Coronary artery (tissue), 2 donors: Measurements from ENCODE around the gene SBSN.

Experiments
- DNase-seq: peaks from one replicate; pipeline ENCODE4 v3.0.0-alpha.2; 2017; ENCODE audit warnings: low spot score
- H3K27ac ChIP-seq, 2 donors: fragments of 200-600 bp; sonication (generic); one replicate each; pipeline ENCODE4 v1.5.1; 2016 to 2019
- H3K4me3 ChIP-seq: fragments of 200-600 bp; sonication (generic); 2 replicates; pipeline ENCODE4 v1.5.1; 2016; ENCODE audit warnings: mild to moderate bottlenecking, moderate library complexity
- TF ChIP-seq, protein P1 (sequence below): fragments of 200-600 bp; sonication (generic); IDR thresholded peaks from one replicate; pipeline ENCODE4 v1.5.1; 2019; ENCODE audit warnings: antibody characterized with exemption

SBSN gene

DNA sequence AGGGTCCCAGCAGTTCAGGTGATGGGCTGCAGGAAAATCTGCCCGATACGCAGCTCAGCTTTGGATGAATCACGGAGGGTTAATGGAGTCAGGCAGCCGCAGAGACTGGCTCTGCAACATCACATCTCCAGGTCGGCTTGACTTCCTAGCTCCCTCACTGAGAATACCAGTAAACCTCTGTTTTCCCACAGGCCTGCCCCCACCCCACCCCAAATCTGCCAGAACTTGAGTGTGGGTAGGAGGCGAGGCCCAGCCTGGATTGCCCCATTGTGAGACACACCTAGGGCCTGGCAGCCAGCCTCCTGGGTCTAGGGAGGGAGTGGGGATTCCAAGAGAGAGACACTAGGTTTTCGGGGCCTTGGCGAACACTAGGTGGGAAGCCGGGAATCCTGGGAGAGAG lies 34.1 kb downstream of the SBSN start:
- TF ChIP-seq, protein P1, sequence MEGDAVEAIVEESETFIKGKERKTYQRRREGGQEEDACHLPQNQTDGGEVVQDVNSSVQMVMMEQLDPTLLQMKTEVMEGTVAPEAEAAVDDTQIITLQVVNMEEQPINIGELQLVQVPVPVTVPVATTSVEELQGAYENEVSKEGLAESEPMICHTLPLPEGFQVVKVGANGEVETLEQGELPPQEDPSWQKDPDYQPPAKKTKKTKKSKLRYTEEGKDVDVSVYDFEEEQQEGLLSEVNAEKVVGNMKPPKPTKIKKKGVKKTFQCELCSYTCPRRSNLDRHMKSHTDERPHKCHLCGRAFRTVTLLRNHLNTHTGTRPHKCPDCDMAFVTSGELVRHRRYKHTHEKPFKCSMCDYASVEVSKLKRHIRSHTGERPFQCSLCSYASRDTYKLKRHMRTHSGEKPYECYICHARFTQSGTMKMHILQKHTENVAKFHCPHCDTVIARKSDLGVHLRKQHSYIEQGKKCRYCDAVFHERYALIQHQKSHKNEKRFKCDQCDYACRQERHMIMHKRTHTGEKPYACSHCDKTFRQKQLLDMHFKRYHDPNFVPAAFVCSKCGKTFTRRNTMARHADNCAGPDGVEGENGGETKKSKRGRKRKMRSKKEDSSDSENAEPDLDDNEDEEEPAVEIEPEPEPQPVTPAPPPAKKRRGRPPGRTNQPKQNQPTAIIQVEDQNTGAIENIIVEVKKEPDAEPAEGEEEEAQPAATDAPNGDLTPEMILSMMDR = no peak
- no peak overlapping the region for H3K4me3 ChIP-seq
- no peak for DNase-seq
- no peak overlapping the region for H3K27ac ChIP-seq

DNA sequence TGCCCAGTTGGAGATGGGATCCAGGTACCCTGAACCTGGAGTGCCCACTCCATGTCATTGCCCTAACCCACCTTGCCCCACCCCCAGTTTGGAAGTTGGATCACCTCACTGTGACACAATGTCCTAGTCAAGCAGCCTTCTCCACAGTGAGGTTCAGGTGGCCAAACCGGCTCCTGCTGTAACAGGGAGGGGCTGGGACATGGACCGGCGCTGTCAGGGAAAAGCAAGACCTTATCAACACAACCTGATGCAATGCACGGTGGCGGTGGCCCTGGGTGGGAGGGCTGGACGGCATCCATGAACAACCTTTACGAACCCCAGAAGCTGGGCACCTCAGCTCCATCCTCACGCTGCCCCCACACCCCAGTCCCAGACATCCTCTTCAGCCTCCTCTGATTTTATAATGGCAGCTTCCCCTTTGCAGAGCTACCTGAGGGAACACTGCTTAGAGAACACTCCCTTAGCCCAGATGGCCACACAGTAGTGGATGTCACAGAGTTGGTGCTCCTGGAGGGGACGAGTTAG lies 36.2 kb downstream of the SBSN start:
- TF ChIP-seq, protein P1 = no peak

DNA sequence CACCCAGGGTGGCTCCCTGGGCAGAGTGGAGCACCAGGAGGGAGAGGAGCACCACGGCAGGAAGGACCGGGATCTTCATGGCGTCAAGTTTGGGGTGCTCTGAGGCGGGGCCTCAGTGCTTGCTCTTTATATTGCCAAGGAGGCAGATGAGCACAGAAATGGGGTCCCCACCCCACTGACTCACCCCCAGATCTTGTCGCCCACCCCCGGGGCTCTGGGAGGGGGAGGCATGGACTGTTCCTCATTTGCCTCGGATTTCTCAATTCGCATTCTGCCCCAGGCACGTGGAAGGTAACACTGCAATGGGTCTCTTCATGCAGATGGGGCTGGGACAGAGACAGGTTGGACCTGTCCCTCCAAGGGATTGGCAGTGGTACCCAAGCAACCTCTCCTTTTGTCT lies 37.7 kb downstream of the SBSN start, which contains the start of gene KRTDAP:
Gene KRTDAP, minus strand, starts transcription at position 101 of the 400 bp plus-strand sequence. Its CDS starts 22 bp downstream, at position 79.
- Histone ChIP-seq H3K4me3 (no peak within 1 kb of the TSS), H3K27ac (no peak within 1 kb of the TSS)
- TF ChIP-seq, protein P1 = no peak
- no peak for DNase-seq

More for the DNA sequence above, 36.2 kb downstream of the SBSN start:
- Histone ChIP-seq H3K4me3 (no peak overlapping the region), H3K27ac (no peak overlapping the region)
- DNase-seq = no peak

DNA sequence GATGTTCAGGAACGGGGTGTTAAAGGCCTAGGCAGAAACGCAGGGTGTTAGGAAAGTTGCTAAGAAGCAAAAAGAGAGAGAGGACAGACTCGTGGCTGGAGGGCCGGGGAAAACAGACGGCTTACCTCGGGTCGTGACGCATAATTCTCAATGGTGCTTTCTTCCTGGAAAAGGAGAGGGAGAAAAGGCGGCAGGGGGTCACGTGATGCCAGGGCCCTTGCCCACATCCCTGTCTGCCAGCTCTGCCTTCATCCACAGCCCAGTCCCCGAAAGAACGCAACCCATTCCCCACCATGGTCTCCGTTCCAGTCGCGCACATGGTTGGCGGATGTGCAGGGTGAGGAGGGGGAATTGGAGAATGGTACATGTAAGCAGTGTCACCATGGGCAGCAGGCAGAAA lies 39.4 kb downstream of the SBSN start:
- H3K4me3 ChIP-seq = no peak overlapping the region
- TF ChIP-seq, protein P1 = no peak
- H3K27ac ChIP-seq = no peak overlapping the region
- no peak for DNase-seq

DNA sequence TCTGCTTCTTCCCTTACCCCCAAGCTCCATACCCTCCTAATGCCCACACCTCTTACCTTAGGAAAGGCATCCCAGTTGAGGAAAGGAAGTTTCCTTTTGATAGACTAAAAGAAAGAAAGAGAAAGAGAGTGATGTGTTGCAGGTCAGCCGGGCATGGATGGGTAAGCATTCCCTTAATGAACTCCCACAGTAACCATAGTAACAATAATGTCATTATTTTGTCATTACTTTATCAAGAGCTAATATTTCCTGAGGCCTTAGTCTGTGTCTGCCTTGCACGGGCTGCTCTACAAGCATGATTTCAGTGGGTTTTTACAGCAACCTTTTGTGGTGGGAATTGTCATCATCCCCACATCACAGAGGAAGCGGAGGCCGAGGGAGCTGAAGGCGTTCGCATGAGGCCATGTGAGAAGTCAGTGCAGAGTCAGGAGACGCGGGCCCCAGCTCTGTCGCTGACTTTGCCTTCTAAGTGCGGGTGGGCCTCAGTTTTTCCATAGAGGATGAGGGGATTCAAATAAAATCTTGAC lies 40.4 kb downstream of the SBSN start:
- Histone ChIP-seq H3K27ac (no peak overlapping the region), H3K4me3 (no peak overlapping the region)
- DNase-seq = no peak
- TF ChIP-seq, protein P1 = no peak

DNA sequence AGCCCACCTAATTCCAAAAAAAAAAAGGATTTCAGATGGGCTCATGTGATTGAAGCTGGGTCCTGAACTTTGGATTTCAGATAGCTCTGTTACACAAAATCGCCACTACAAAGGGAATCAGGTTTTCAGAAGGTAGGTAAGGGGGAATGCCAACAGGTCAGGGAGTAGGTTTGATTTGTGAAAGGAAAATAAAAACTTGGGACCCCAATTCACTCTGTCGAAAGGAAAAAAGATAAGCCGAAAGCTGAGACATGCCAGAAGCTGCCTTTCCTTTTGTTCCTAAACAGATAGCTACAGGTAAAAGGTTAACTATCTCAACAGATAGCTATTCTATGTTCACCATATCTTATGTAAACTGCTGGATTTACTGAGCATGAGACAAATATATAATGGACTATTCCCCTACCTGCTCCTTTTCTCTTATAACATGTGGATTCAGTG lies 41.8 kb downstream of the SBSN start:
- DNase-seq = no peak
- Histone ChIP-seq H3K4me3 (no peak overlapping the region), H3K27ac (no peak overlapping the region)
- TF ChIP-seq, protein P1 = no peak

DNA sequence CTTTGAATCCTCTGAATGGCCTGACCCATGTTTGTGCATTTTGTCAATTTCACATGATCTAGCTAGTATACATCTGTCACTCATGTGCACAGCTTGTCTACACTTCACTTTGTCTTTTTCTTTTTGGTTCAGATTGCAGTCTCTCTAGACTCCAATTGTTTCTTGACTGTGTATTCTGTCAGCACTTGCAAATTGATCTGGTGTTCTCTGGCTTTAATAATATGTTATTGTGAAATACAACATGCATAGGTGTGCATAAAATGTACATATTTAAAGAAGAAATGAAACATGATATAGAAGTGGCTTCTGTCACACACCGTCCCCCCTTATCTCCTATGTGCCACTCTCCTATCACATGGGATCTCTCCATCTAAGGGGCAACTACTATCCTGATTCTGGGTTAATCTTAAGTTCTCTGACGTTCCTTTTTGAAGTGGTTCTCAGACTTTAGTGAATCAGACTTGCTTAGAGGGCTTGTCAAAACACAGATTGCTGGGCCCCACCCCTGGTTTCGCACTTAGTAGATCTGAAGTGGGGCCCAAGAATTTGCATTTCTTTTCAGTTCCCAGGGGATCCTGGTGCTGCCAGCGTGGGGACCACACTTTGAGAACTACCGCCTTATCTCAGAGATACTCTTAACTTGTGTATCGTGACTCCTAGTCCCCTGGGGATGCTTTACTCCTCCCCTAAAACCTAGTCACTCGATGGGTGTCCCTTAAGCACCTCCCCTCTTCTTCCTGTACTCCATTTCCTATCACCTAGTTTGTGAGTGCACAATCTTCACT lies 43.7 kb downstream of the SBSN start:
- DNase-seq = no peak
- Histone ChIP-seq H3K27ac (no peak overlapping the region), H3K4me3 (no peak overlapping the region)
- TF ChIP-seq, protein P1 = no peak
